Measurements from ENCODE around the gene PIK3C2B. TPM values are rescaled to one million over a fixed set of nuclear protein-coding genes. Genes with fewer than 3 reads are reported as not detected.

The PIK3C2B gene
- total RNA-seq, 2 donors from 2014 or later = 20.9 to 24.1 TPM

- intact Hi-C loops (cut with DNase I) = no loop called here
- DNase-seq (ENCODE audit: low spot score) = no peak
- no peak overlapping the region for H3K27ac ChIP-seq
Observed at GRCh38 chr1:204456826-204457442, 37.7 kb downstream of the PIK3C2B start.

DNA sequence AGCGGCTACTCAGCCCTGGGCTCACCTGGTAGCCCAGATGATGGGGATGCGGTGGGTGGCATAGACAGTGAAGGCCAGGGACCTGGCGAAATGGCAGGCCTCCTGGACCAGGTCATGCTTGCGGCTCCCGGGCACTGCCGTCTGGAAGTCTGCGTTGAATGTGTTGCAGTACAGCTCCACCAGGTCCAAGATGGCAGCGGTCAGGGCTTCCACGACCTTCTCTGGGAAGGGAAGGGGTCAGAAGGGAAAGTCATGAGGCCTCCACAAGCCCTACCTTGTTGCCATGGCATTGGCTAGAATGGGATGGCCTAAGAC lies 38.8 kb downstream of the PIK3C2B start:
- TF ChIP-seq POLR2A (IDR thresholded peaks at IDR 0.05) (no peak), POLR2AphosphoS5 (IDR thresholded peaks at IDR 0.05) (no peak)
- TF ChIP-seq, protein P1, sequence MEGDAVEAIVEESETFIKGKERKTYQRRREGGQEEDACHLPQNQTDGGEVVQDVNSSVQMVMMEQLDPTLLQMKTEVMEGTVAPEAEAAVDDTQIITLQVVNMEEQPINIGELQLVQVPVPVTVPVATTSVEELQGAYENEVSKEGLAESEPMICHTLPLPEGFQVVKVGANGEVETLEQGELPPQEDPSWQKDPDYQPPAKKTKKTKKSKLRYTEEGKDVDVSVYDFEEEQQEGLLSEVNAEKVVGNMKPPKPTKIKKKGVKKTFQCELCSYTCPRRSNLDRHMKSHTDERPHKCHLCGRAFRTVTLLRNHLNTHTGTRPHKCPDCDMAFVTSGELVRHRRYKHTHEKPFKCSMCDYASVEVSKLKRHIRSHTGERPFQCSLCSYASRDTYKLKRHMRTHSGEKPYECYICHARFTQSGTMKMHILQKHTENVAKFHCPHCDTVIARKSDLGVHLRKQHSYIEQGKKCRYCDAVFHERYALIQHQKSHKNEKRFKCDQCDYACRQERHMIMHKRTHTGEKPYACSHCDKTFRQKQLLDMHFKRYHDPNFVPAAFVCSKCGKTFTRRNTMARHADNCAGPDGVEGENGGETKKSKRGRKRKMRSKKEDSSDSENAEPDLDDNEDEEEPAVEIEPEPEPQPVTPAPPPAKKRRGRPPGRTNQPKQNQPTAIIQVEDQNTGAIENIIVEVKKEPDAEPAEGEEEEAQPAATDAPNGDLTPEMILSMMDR (IDR thresholded peaks at IDR 0.05) = no peak

More at GRCh38 chr1:204456826-204457442, 37.7 kb downstream of the PIK3C2B start:
- Histone ChIP-seq H3K9me3 (no peaks in the 10 kb centered on the region), H3K4me1 (replicated peaks) (no peaks in the 10 kb centered on the region), H3K27me3 (replicated peaks; ENCODE audit: insufficient read depth) (no peaks in the 10 kb centered on the region), H3K4me3 (no peak overlapping the region), H3K36me3 (peaks cover 0 to 6% of the 10 kb centered on the region in 2 donors)
- TF ChIP-seq POLR2AphosphoS5 (IDR thresholded peaks at IDR 0.05) (no peak), POLR2A (IDR thresholded peaks at IDR 0.05) (no peak)
- TF ChIP-seq, protein P1 (IDR thresholded peaks at IDR 0.05) = no peak
- WGBS = 51% methylated on average over 11 of the region's 11 CpGs

DNA sequence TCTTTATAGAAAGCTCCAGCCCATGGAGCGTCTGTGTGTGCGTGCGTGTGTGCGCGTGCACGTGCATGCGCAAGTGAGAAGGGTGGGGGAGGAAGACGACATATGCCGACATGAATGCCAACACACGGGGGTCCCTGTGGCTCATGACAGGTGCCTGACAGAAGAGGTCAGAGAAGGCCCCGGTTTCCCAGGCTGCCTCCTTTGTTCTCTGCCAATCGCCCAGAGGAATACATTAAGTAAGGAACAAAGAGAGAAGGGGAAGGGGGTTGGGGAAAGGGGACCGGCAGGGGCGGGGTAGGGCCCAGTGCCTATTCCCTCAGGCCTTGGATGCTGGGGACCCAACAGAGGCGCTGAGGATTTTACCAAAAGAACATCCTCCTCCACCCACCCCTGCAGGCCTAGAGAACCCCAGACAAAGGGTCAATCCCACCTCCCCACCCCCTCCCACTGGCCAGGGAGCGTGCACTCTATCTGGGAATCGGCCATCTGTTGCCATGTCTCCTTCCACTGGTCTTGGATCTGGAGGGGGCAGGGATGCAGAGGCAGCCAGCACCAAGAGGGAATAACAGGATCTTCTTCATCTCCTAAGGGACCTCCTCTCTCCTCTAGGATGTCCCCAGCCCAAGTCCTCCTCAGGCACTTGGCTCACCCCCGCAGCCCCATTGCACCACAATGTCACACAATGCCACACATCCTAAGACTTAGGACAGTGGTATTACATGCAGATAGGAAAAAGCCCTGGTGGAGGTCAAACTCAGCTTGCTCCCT lies 39.4 kb downstream of the PIK3C2B start:
- TF ChIP-seq POLR2AphosphoS5 (IDR thresholded peaks at IDR 0.05) (no peak), POLR2A (IDR thresholded peaks at IDR 0.05) (no peak)
- TF ChIP-seq, protein P1 (IDR thresholded peaks at IDR 0.05) = no peak
- no peak for DNase-seq (ENCODE audit: low spot score)
- H3K36me3 ChIP-seq = peaks cover 0 to under 1% of the 10 kb centered on the region in 2 donors
- no peaks in the 10 kb centered on the region for H3K4me1 ChIP-seq (replicated peaks)
- no peaks in the 10 kb centered on the region for H3K9me3 ChIP-seq
- intact Hi-C loops (cut with DNase I) = no loop called here
- WGBS = 79% methylated on average over 18 of the region's 18 CpGs
- H3K4me3 ChIP-seq = no peak overlapping the region
- no peak overlapping the region for H3K27ac ChIP-seq
- no peaks in the 10 kb centered on the region for H3K27me3 ChIP-seq (replicated peaks; ENCODE audit: insufficient read depth)

More for the DNA sequence above, 38.8 kb downstream of the PIK3C2B start:
- DNase-seq (ENCODE audit: low spot score) = no peak
- Histone ChIP-seq H3K4me1 (replicated peaks) (no peaks in the 10 kb centered on the region), H3K27ac (no peak overlapping the region), H3K4me3 (no peak overlapping the region), H3K27me3 (replicated peaks; ENCODE audit: insufficient read depth) (no peaks in the 10 kb centered on the region), H3K36me3 (peaks cover 0 to 6% of the 10 kb centered on the region in 2 donors), H3K9me3 (no peaks in the 10 kb centered on the region)
- intact Hi-C loops (cut with DNase I) = no loop called here
- 98% methylated on average over 9 of the region's 9 CpGs for WGBS

DNA sequence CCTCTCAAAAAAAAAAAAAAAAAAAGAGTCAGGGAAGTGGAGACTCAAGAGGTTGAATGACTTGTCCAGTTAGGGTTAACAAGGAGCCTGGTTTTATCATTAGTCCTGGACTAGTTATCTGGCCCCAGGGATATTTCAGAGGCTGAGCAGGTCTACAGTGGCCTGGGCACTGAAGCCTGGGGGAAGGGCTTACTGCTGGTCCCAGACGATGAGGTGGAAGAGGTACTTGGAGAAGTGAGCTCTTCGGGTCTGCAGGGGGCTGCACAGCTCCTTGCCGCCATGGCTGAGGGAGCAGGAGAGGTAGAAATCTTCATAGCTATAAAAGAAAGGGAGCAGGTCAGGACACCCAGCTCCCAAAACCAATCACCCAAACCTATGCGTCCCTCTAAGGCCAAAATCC lies 40.1 kb downstream of the PIK3C2B start:
- Histone ChIP-seq H3K27ac (no peak overlapping the region), H3K4me1 (replicated peaks) (no peaks in the 10 kb centered on the region), H3K27me3 (replicated peaks; ENCODE audit: insufficient read depth) (no peaks in the 10 kb centered on the region), H3K4me3 (no peak overlapping the region), H3K9me3 (no peaks in the 10 kb centered on the region), H3K36me3 (no peaks in the 10 kb centered on the region)
- intact Hi-C loops (cut with DNase I) = no loop called here
- TF ChIP-seq POLR2A (IDR thresholded peaks at IDR 0.05) (no peak), POLR2AphosphoS5 (IDR thresholded peaks at IDR 0.05) (no peak)
- TF ChIP-seq, protein P1 (IDR thresholded peaks at IDR 0.05) = no peak
- 96% methylated on average over 4 of the region's 4 CpGs for WGBS
- no peak for DNase-seq (ENCODE audit: low spot score)

Measured in prostate gland (tissue), 2 donors.